H9 (cell line): ENCODE data around the gene ARPP21. TPM values are rescaled to one million over a fixed set of nuclear protein-coding genes. Genes with fewer than 3 reads are reported as not detected.

Experiments
- DNase-seq: peaks from one replicate; pipeline ENCODE4 v3.0.0-alpha.2; 2017
- H2AFZ ChIP-seq: one replicate; pipeline ENCODE4 v1.6.1; 2013; ENCODE audit warnings: mild to moderate bottlenecking, low read length, control low read depth, moderate library complexity
- H2AK5ac ChIP-seq: 2 replicates; pipeline ENCODE4 v1.6.1; 2013; ENCODE audit warnings: low read length, control low read depth, mixed read lengths; ENCODE audit not compliant: insufficient read length
- H2BK120ac ChIP-seq: one replicate; pipeline ENCODE4 v1.6.1; 2013; ENCODE audit warnings: low read depth, mild to moderate bottlenecking, low read length, control low read depth, inconsistent platforms; ENCODE audit not compliant: poor library complexity, severe bottlenecking
- H2BK12ac ChIP-seq: 2 replicates; pipeline ENCODE4 v1.6.1; 2013; ENCODE audit warnings: low read length, control low read depth, mixed read lengths, low read depth; ENCODE audit not compliant: insufficient read length
- H2BK15ac ChIP-seq: 2 replicates; pipeline ENCODE4 v1.6.1; 2013; ENCODE audit warnings: low read depth, low read length, control low read depth
- H2BK20ac ChIP-seq: one replicate; pipeline ENCODE4 v1.6.1; 2013; ENCODE audit warnings: low read depth, mild to moderate bottlenecking, low read length, control low read depth, inconsistent platforms; ENCODE audit not compliant: poor library complexity, severe bottlenecking
- H2BK5ac ChIP-seq: 2 replicates; pipeline ENCODE4 v1.6.1; 2013; ENCODE audit warnings: low read length, control low read depth, mixed read lengths; ENCODE audit not compliant: insufficient read length
- H3K14ac ChIP-seq: 2 replicates; pipeline ENCODE4 v1.6.1; 2013; ENCODE audit warnings: low read length, control low read depth; ENCODE audit not compliant: insufficient read depth
- H3K18ac ChIP-seq: 2 replicates; pipeline ENCODE4 v1.6.1; 2013; ENCODE audit warnings: low read depth, mild to moderate bottlenecking, mixed read lengths, low read length, control low read depth; ENCODE audit not compliant: insufficient read length
- H3K23ac ChIP-seq: 2 replicates; pipeline ENCODE4 v1.6.1; 2013; ENCODE audit warnings: low read length, control low read depth, mixed read lengths, low read depth; ENCODE audit not compliant: insufficient read length
- H3K23me2 ChIP-seq: 2 replicates; pipeline ENCODE4 v1.6.1; 2013; ENCODE audit warnings: low read depth, mild to moderate bottlenecking, mixed read lengths, low read length, control low read depth; ENCODE audit not compliant: insufficient read length, poor library complexity, severe bottlenecking
- H3K27ac ChIP-seq: 2 replicates; pipeline ENCODE4 v1.5.1; 2013; ENCODE audit warnings: low read length, control low read depth, mixed read lengths, low read depth; ENCODE audit not compliant: insufficient read length
- H3K27me3 ChIP-seq: 2 replicates; pipeline ENCODE4 v1.6.1; 2013; ENCODE audit warnings: low read length, control low read depth, inconsistent platforms; ENCODE audit not compliant: insufficient read depth
- H3K4ac ChIP-seq: 2 replicates; pipeline ENCODE4 v1.6.1; 2013; ENCODE audit warnings: low read depth, mild to moderate bottlenecking, control low read depth, inconsistent platforms, low read length, moderate library complexity
- H3K4me1 ChIP-seq: 2 replicates; pipeline ENCODE4 v1.6.1; 2013; ENCODE audit warnings: low read length, control low read depth, inconsistent platforms; ENCODE audit not compliant: insufficient read depth
- H3K4me2 ChIP-seq: 2 replicates; pipeline ENCODE4 v1.6.1; 2013; ENCODE audit warnings: low read length, control low read depth, mixed read lengths; ENCODE audit not compliant: insufficient read length, insufficient read depth
- H3K56ac ChIP-seq: 2 replicates; pipeline ENCODE4 v1.6.1; 2013; ENCODE audit warnings: low read depth, mild to moderate bottlenecking, mixed read lengths, low read length, control low read depth; ENCODE audit not compliant: insufficient read length
- H3K79me1 ChIP-seq: 2 replicates; pipeline ENCODE4 v1.6.1; 2013; ENCODE audit warnings: low read depth, mild to moderate bottlenecking, moderate library complexity, low read length, control low read depth, inconsistent platforms; ENCODE audit not compliant: insufficient read depth, poor library complexity, severe bottlenecking
- H3K79me2 ChIP-seq: 2 replicates; pipeline ENCODE4 v1.6.1; 2013; ENCODE audit warnings: low read length, control low read depth, inconsistent platforms; ENCODE audit not compliant: insufficient read depth
- H3K9ac ChIP-seq: 2 replicates; pipeline ENCODE4 v1.6.1; 2013; ENCODE audit warnings: low read length, control low read depth, mixed read lengths; ENCODE audit not compliant: insufficient read length; ENCODE audit errors: extremely low read depth
- H3K9me3 ChIP-seq: one replicate; pipeline ENCODE4 v1.6.1; 2013; ENCODE audit warnings: low read depth, low read length, inconsistent platforms; ENCODE audit not compliant: control insufficient read depth
- H3T11ph ChIP-seq: one replicate; pipeline ENCODE4 v1.6.1; 2013; ENCODE audit warnings: mild to moderate bottlenecking, low read length, control low read depth, inconsistent platforms
- H4K20me1 ChIP-seq: one replicate; pipeline ENCODE4 v1.6.1; 2013; ENCODE audit not compliant: control insufficient read depth, insufficient read length, insufficient read depth
- H4K5ac ChIP-seq: 2 replicates; pipeline ENCODE4 v1.6.1; 2013; ENCODE audit warnings: low read depth, mild to moderate bottlenecking, mixed read lengths, low read length, control low read depth; ENCODE audit not compliant: insufficient read length
- H4K8ac ChIP-seq: replicated peaks from 2 replicates; pipeline ENCODE4 v1.6.1; 2013; ENCODE audit warnings: low read length, control low read depth, mixed read lengths, low read depth; ENCODE audit not compliant: insufficient read length
- H4K91ac ChIP-seq: 2 replicates; pipeline ENCODE4 v1.6.1; 2013; ENCODE audit warnings: low read depth, mild to moderate bottlenecking, moderate library complexity, mixed read lengths, low read length, control low read depth; ENCODE audit not compliant: insufficient read length
- H3K27ac Mint-ChIP-seq, 3 experiments: 2 replicates in 2 of 3; 3 replicates in 1 of 3; pipeline ENCODE4 v1.8.0; 2020 to 2021; ENCODE audit warnings: mixed read lengths in 3 of 3, mild to moderate bottlenecking in 1 of 3, moderate library complexity in 1 of 3
- H3K27me3 Mint-ChIP-seq: 2 replicates; pipeline ENCODE4 v1.8.0; 2021; ENCODE audit warnings: low read depth, mild to moderate bottlenecking, moderate library complexity, mixed read lengths
- H3K36me3 Mint-ChIP-seq, 3 experiments: 2 replicates in 2 of 3; 3 replicates in 1 of 3; pipeline ENCODE4 v1.8.0; 2020 to 2021; ENCODE audit warnings: low read depth in 3 of 3, mixed read lengths in 3 of 3; ENCODE audit not compliant: insufficient read depth in 1 of 3
- H3K4me1 Mint-ChIP-seq, 2 experiments: 2 replicates each; pipeline ENCODE4 v1.8.0; 2020; ENCODE audit warnings: mixed read lengths in 2 of 2
- H3K4me3 Mint-ChIP-seq, 2 experiments: 2 replicates in 1 of 2; 3 replicates in 1 of 2; pipeline ENCODE4 v1.8.0; 2020 to 2021; ENCODE audit warnings: mild to moderate bottlenecking in 2 of 2, mixed read lengths in 2 of 2, moderate library complexity in 1 of 2
- H3K9me3 Mint-ChIP-seq, 2 experiments: 2 replicates in 1 of 2; 3 replicates in 1 of 2; pipeline ENCODE4 v1.8.0; 2020; ENCODE audit warnings: mild to moderate bottlenecking in 2 of 2, mixed read lengths in 2 of 2, moderate library complexity in 1 of 2
- CTCF ChIP-seq: fragments of 200-600 bp; sonication (generic); conservative IDR thresholded peaks from 3 replicates; pipeline ENCODE4 v1.8.0; 2021; ENCODE audit warnings: antibody characterized with exemption, mild to moderate bottlenecking
- WGBS: extraction: QIAGEN DNeasy Blood & Tissue Kit; methylation state at CpG from one replicate; pipeline ENCODE4 v1.1.7; 2013; ENCODE audit warnings: missing lambda C conversion rate, low lambda C conversion rate, mixed read lengths; ENCODE audit not compliant: insufficient read length; ENCODE audit errors: extremely low coverage; 5-methylcytosine and 5-hydroxymethylcytosine counted together
- microRNA-seq: library from miRNA; unstranded; fragments of <30 nt; microRNA quantifications from one replicate; pipeline ENCODE4, GENCODE V29; 2020; ENCODE audit warnings: borderline microRNAs expressed
- total RNA-seq: library from RNA; stranded (reverse); gene quantifications from 2 replicates; pipeline ENCODE4 v1.2.1, GENCODE V29; 2021

Gene ARPP21
- total RNA-seq, 1 experiment from 2014 or later, result not detected

- H3K56ac ChIP-seq, result no peak overlapping the region
- no peak overlapping the region for H3K9ac ChIP-seq
- no peak overlapping the region for H4K91ac ChIP-seq
- no peaks in the 10 kb centered on the region for H3K23me2 ChIP-seq
- Mint-ChIP-seq H3K27me3 (no peaks in the 10 kb centered on the region), H3K9me3 (no peaks in the 10 kb centered on the region), H3K27ac (no peak overlapping the region), H3K36me3 (no peaks in the 10 kb centered on the region), H3K4me1 (no peaks in the 10 kb centered on the region), H3K4me3 (no peak overlapping the region)
- no peak for TF ChIP-seq CTCF
- H3K27ac ChIP-seq, result no peak overlapping the region
- H3K9me3 ChIP-seq, result no peaks in the 10 kb centered on the region
- H4K8ac ChIP-seq, result no peak overlapping the region
- peak overlapping the region; percentile 13; the same call in 1 of the 2 replicates for H3K14ac ChIP-seq
- no peaks in the 10 kb centered on the region for H4K20me1 ChIP-seq
- H3K4me1 ChIP-seq, result no peaks in the 10 kb centered on the region; the same call in 1 of the 2 replicates
- no peaks in the 10 kb centered on the region for H3K79me1 ChIP-seq
- no peak overlapping the region for H2AFZ ChIP-seq
- no peak overlapping the region for H2BK15ac ChIP-seq
- no peaks in the 10 kb centered on the region for H3K27me3 ChIP-seq
- H3K4ac ChIP-seq, result no peak overlapping the region
- H3K4me2 ChIP-seq, result no peak overlapping the region
- no CpG with 5 or more reads among the region's 5 CpGs for WGBS
- no peak overlapping the region for H2BK5ac ChIP-seq
- H4K5ac ChIP-seq, result no peak overlapping the region
- DNase-seq, result no peak
- no peak overlapping the region for H3K18ac ChIP-seq
- no peaks in the 10 kb centered on the region for H3K79me2 ChIP-seq
- no peak overlapping the region for H3T11ph ChIP-seq
- H2AK5ac ChIP-seq, result no peak overlapping the region
- H2BK120ac ChIP-seq, result no peak overlapping the region
- H2BK20ac ChIP-seq, result no peak overlapping the region
- no peak overlapping the region for H3K23ac ChIP-seq
- no peak overlapping the region for H2BK12ac ChIP-seq
These were observed 192.8 kb downstream of the ARPP21 start for GRCh38 chr3:35832140-35832571.

Small RNAs within 50 kb of the gene (microRNA-seq; reads per million reads assigned to microRNA genes)
- not detected for gene MIR128-2
